Measurements from ENCODE around the gene CPNE9.

Gene CPNE9

DNA sequence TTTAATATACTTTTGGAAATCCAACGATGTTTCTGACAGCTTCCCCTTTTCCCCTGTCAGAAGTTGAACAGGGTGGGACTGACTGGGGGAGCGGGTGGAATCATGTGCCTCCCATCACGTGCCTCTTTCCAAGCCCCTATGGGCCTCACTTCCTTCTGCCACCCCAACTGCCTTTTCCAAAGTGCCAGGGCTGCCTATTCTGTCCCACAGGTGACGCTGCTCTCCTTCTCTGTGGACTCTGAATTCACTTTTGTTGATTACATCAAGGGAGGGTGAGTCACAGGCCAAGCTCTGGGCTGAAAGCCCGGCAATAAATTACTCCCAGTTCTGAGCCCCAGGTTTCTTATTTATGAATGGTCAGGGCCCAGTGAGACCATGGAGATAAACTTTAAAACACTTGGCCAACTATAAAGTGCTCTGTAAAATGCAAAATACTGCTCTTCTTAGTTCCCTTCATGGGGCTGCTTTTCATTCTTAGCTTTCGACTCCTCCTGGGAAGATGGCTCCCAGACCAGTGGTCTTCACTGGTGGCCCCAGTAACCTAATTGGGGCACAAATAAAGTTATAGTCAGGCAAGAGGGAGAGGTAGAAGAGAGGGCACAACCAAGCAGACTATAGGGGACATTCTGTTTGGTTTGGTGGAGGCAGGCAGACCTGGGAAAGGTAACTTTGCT lies 12.3 kb downstream of the CPNE9 start:
- no peak for DNase-seq (ENCODE audit: low read depth)

DNA sequence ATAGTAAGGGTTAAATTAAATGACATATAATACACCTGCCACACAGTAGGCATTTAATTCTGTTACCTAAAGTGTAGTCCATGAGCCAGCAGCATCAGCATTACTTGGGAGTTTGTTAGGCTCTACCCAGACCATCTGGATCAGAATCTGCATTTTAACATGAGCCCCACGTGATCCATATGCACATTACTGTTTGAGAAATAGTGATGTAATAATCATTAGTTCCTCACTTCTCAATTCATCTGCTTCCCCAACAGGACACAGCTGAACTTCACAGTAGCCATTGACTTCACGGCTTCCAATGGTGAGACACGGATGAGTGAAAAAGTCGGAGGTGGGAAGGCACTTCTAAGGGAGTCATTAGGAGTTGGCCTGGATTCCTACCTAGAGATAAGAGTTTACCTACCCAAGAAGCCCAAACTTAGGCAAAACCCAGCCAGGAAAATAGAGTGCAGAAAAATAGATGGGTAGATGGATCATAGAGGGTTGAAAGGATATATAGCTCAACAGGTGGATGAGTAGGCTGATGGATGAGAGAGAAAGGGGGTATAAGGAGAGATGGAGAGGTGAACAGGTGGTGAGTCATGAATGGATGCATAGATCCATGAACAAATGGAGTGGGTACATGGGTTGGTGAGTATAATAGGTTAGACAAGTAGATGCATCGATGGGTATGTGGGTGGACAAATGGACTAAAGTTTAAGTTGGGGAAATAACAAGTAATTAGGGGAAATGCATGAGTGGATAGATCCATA lies 13.3 kb downstream of the CPNE9 start:
- no peak for DNase-seq (ENCODE audit: low read depth)

DNA sequence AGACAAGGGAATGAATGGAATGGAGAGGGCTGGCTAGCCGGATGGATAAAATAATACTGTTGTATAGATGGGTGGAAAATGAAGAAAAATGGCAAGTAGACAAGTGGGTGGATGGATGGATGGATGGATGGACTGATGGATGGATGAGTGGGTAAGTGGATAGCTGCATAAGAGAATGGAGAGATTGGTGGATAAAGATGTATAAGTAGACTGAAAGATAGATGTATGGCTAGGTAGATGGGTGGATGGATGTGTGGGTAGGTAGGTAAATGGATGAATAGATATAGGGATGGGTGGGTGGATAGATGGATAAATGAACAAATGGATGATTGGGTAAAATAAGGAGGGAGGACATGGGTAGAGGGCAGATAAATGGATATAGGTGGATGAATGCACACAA lies 13.9 kb downstream of the CPNE9 start:
- no peak for DNase-seq (ENCODE audit: low read depth)

DNA sequence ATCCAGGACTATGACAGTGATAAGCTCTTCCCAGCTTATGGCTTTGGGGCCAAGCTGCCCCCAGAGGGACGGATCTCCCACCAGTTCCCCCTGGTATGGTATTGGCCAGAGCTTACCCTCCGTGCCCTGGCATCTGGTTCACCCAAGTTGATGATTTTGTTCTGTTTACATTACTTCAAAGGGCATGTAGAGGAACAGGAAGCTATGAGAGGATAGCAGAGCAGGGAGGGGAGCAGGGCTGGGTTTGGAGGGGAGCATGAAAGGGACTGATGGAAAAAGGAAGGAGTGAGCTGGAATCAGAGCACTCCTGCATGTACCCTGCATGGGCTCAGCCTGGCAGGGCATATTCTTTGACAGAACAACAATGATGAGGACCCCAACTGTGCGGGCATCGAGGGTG lies 14.5 kb downstream of the CPNE9 start:
- no peak for DNase-seq (ENCODE audit: low read depth)

DNA sequence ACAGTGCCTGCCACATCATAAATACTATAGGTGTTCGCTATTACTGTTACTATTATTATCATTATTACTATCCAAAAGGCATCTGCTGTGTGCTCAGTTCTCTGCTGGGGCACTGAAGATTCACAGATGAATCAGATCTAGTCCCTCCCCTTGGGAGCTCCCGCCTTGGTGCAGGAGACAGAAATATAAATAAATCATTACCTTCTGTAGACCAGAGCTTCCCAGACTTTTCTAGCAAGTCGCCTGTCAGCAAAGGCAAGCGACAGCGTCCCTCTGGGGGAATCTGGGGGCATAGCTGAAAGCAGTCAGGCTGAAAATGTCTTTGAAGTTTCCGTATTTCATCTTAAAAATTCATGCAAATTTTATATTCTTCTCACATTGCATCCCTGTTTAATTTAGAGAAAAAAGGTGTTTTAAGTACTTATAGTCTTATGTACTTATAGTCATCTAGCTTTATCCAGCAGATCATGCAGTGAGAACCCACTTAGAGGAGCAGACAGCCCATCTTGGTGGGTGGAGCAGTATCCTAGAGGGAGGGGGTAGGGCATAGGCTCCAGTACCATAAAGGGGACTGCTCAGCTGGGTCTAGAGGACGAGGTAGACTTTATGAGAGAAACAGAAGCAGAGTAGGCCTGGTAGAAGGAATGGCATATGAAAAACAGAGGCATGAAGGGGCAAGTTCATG lies 17.5 kb downstream of the CPNE9 start:
- no peak for DNase-seq (ENCODE audit: low read depth)

DNA sequence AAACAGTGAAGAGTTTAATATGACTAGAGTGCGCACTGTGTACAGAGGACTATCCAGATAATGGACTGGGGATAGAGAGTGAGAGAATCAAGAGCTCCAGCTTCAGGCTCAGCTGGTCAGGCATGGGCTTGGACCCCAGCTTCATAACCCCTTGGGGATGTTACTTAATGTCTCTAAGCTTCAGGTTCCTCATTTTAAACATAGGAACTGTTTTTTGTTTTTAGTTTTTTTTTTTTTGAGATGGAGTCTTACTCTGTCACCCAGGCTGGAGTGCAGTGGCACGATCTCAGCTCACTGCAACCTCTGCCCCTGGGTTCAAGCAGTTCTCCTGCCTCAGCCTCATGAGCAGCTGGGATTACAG lies 18.0 kb downstream of the CPNE9 start:
- DNase-seq (ENCODE audit: low read depth) = no peak

DNA sequence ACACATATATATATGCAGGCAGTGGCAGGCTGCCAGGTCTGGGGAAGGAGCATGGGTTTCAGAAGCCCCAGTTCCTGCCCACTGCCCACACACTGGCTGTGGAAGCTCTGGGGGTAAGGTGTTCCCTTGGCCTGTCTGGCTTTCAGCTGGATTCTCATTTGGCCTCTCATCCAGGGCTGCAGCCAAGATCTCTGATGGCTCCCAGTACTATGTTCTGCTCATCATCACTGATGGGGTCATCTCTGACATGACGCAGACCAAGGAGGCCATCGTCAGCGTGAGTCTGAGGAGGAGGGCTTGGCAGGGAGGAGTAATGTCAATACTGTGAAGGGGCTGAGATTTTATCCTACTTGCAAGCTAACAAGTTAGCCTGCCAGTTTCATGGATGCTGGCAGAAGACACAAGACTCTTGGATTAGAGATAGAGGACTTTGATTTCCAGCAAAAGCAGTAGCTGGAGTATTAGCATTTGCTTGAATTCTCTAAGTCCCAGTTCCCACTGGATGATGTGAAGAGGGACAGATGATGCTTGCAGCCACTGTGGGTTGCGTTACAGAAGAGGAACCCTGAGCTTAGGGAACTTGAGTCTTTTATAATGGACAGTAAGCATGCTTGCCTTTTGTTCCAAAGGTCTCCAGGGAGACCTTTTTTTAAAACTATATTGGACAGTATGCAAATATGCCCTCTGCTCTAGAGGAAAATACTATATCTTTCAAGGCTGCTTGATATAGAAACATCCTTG lies 22.3 kb downstream of the CPNE9 start:
- no peak for DNase-seq (ENCODE audit: low read depth)

DNA sequence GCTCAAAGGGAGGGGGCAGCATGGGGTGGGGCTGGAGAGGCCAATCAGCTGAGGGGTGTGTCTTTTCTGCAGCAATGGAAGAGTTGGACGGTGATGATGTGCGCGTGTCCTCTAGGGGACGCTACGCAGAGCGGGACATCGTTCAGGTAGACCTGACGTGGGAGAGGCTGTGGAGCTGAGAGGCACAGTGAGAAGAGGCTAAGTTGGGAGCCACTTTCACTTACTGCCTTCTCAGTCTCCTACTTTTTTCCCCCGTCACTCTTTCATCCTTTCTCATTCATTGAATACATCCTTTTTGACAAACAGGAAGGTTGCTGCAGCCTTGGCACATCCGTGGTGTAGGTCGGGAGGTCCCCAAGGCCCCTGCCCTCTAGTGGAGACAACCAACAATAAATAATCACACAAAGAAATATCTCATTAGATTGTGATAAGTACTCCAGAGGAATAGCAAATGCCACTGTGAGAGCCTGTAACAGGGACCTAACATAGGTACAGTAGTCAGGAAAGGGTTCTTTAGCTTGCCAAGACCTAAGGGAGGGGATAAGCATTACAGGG lies 23.5 kb downstream of the CPNE9 start:
- no peak for DNase-seq (ENCODE audit: low read depth)

DNA sequence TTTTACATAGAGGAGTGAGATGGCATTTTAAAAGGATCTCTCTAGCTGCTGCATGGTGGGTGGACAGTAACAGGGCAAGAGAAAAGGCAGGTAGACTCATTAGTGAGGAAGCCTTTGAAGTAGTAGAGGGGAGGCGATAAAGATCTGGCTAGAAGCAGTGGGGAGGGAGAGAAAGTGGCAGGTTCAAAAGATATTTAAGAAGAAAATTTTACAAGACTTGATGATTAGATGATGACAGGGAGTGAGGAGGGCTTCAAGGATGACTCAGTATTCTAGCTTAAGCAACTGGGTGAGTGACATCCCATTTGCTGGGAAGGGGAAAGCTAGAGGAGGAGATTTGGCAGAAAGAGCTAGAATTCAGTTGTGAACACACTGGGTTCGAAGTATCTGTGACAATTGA lies 24.1 kb downstream of the CPNE9 start:
- no peak for DNase-seq (ENCODE audit: low read depth)

DNA sequence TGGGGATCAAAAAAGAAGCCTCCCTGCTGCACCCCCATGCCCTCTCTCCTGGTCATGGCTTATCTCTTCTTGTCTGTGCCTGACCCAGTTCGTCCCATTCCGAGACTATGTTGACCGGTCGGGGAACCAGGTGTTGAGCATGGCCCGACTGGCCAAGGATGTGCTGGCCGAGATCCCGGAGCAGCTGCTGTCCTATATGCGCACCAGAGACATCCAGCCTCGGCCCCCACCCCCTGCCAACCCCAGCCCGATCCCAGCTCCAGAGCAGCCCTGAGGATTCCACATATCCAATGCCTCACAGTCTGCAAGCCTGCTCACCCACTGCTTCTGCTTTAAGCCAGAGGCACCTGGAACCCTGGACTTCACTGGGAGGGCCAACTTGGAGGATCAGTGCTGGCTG lies 25.8 kb downstream of the CPNE9 start:
- no peak for DNase-seq (ENCODE audit: low read depth)

DNA sequence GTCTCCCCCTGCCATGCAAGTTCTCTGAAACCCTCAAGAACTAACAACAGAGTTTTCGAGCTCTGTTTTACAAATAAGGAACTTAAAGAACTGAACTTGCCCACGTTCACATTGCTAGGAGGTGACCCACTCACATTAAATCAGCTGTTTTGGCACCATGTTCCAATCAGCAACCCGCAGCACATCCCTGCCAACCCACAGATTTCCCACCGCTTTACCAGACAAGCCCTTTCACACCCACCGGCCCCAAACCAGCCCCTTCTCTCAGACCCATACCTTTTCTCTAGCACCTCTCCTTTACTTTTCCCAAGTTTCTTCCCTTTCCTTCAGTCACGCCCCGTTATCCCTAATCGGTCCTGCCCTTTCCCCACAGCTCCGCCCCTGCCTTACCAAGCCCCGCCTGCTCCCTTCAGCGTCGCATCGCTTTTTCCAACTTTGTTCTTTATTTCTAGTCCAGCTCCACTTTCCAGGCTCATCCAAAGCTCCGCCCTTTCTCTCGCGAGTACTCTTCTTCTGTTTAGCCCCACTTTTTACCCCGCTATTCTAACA lies 27.1 kb downstream of the CPNE9 start:
- no peak for DNase-seq (ENCODE audit: low read depth)

DNA sequence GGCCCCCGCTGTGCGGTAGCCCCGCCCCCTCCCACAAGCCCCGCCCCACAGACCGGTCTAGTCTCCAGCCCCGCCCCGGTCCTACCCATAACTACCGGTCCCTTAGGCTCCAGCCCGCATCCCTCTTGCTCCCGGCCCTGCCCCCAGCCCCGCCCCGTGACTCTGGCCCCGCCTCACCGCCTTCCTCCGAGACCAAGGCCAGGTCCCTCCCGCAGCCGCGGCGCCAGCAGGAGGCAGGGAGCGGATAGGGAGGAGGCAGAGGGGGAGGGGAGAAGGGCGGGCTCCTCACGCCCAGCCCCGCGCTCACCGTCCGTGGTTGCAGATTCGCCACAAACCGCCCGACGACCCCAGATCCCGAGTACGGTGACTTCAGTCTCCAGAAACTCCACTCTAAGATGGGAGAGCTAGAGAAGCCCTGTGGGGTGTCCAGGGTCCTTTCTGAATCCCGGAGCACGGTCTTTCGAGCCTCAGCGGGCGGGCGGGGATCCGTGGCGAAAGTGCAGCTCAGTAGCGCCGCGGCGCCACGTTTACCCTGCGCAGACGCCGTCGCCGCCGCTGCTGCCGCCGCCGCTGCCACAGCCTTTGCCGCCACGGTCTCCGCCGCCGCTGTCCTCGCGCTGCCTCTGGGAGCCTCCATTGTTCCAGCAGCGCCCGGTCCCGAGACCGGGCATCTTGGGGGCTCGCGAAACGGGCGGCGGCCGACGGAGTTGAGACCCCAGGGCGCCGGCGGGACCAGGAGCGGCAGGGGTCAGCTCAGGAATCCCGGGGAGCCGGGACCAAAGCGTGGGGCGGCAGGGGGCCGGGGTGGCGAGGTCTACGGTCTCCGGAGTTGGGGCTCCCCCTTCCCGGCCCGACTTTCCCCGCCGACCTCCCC lies 27.8 kb downstream of the CPNE9 start, which contains the start of gene BRPF1:
Gene BRPF1, plus strand, starts transcription at position 530 of the 874 bp plus-strand sequence. CDS start 2,406 bp downstream, outside the sequence.
- peak; percentile 100 for DNase-seq (ENCODE audit: low read depth)

DNA sequence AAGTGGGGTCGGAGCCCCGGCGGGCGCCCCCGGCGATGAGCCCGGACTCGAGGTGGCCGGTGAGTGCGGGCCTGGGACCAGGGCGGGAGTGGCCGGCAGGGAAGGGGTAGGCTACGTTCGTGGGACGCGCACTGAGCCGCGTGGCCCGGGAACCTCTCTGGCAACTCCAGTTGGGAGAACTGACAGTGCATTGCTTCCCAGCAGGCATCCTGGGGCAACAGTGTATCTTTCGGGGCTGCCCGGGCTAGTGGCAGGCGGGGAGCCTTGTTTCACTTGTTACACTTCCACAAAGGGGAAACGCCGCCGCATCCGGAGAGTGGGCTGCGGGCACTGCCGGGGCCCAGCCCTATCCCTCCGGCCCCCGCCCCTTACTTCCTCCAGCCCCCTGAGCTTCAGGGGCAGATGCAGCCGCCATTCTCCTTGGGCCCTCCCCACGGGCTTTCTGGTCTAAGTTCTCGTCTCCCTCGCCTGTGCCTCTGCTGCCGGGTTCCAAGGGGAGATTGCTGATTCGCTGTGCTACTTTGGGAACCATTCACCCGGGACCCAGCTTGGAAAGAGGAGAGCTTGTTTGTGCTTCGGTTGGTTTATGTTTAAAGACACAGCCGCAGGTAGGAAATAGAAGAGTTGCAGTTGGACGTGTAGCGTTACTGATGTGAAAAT lies 28.6 kb downstream of the CPNE9 start:
- peak; percentile 22 for DNase-seq (ENCODE audit: low read depth)

DNA sequence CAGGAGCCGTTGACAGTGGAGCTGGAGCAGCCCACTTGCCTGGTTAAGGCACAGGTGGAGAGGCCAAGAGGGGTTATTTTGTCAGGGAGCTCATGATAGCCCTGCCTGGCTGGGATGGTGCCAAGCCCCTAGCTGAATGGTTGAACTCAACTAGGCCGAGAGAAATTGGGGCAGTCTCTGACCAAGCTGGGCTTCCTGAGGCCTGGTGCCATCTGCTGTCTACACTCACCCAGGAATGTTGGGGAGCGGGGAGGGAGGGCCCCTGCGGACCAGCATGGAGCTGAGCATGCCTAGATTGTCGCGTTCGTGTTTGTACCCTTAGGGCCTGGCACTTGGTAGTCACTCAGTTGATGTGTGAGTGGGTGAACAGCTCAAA lies 29.1 kb downstream of the CPNE9 start:
- no peak for DNase-seq (ENCODE audit: low read depth)

DNA sequence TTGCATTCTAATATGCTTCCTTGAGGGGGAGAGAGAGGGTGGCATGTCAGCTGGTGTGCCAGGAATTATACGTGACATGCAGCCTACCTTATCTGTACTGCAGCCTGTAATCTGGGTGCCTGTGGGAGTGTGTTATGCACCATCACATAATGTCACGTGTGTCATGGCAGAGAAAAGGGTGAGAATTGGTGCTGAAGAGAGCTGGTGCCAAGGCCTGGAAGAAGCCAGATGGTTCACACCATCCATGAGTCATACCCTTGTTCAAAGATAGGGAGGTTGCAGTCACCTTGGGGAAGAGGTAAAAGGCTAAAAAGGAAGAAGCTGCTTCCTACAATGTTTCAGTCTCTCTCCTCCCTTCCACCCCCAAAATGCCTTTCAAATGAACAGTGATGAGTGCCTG lies 33.2 kb downstream of the CPNE9 start:
- no peak for DNase-seq (ENCODE audit: low read depth)

DNA sequence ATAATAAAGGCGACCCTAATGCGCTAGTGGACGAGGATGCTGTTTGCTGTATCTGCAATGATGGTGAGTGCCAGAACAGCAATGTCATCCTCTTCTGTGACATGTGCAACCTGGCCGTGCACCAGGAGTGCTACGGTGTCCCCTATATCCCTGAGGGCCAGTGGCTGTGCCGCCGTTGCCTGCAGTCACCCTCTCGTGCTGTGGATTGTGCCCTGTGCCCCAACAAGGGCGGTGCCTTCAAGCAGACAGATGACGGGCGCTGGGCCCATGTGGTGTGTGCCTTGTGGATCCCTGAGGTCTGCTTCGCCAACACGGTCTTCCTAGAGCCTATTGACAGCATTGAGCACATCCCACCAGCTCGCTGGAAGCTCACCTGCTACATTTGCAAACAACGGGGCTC lies 35.5 kb downstream of the CPNE9 start:
- DNase-seq (ENCODE audit: low read depth) = no peak

DNA sequence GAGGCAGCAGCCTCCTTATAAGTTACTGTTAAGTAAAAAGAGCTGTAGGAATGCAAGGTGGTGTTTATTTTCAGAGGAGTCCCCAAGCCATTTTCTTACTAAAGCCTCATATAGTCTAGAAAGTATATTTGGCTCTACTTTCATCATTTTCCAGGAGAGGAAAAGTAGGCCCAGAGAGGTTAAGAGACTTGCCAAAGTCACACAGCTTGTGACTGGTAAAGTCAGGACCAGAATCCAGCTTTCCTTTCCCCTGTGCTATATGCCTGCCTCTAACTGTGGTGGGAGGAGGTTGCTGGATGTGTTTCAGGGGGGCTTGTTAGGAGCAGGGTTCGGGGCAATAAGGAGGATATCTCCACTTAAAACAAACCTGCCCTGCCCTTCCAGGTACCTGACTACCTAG lies 38.9 kb downstream of the CPNE9 start:
- DNase-seq (ENCODE audit: low read depth) = no peak

DNA sequence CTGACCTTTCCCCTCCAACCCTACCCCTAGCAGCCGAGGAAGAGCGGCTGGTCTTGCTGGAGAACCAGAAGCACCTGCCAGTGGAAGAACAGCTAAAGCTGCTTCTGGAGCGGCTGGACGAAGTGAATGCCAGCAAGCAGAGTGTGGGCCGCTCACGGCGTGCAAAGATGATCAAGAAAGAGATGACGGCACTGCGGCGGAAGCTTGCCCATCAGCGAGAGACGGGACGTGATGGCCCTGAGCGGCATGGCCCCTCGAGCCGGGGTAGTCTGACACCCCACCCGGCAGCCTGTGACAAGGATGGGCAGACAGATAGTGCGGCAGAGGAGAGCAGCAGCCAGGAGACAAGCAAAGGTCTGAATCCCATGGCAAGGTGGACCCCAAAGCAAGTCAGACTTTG lies 39.9 kb downstream of the CPNE9 start:
- DNase-seq (ENCODE audit: low read depth) = no peak

DNA sequence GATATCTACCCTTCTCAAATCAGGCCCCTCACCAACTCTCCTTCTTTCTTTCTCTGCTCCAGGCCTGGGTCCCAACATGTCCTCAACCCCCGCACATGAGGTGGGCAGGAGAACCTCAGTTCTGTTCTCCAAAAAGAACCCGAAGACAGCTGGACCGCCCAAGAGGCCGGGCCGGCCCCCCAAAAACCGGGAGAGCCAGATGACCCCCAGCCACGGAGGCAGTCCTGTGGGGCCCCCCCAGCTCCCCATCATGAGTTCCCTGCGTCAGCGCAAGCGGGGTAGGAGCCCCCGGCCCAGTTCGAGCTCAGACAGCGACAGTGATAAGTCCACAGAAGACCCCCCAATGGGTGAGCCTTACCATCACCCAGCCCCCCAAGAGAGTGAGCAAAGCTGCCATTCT lies 40.5 kb downstream of the CPNE9 start:
- no peak for DNase-seq (ENCODE audit: low read depth)

DNA sequence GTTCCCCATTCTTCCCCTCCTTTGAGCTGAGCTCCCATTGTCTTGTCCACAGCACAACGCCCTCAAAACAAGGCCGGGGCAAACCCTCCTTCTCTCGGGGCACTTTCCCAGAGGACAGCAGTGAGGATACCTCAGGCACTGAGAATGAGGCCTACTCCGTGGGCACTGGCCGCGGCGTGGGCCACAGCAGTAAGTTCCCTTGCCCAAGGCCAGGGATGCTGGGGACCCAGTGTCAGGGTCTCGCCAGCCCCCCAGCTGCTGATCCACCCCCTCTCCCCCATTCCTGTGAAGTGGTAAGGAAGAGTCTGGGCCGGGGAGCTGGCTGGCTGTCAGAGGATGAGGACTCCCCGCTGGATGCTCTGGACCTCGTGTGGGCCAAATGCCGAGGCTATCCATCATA lies 41.9 kb downstream of the CPNE9 start:
- DNase-seq (ENCODE audit: low read depth) = no peak
